ENCODE results near the gene ARHGEF40.
A peak's percentile ranks its signal among the peaks of the same experiment; 100 is the strongest.

ARHGEF40 gene

DNA sequence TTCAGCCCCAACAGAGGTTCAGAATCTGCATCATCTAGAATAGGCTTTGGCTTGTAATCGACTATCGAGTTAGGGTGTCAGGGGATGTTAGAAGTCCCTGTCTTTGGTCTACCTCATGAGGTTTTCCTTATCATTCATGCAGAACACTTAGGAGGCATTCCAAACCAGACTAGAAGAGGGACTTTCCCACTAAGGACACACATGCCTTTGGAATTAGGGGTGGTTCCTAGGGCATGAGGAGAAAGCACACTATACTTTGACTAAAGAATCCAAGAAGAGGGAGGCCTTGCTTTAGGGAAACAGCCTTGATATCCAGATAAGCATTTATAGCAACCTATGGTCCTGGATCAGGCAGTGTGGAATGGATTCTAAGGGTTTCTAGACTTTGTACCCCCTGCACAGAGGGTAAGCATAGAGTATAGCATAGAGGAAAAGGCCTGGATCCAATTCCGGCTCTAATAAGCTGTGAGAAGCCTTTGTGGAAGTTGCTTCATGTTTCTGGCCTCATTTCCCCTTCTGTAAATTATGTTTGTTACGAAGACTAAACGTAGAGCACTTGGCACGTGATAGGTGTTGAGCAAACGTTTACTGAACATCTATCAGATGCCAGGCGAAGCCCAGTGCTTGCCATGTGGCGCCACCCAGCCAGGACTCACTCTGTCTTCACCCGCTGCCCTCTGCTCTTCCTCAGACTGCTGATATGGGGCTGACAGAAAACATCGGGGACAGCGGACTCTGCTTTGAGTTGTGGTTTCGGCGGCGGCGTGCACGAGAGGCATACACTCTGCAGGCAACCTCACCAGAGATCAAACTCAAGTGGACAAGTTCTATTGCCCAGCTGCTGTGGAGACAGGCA lies 15.1 kb downstream of the ARHGEF40 start:
- DNase-seq (ENCODE audit: low read depth): peak; percentile 74
- TF ChIP-seq CTCF (IDR thresholded peaks at IDR 0.05; ENCODE audit: insufficient read depth, low read depth, low read length, missing control alignments): no peak
- H3K4me3 ChIP-seq (ENCODE audit: low read length): no peak overlapping the region

DNA sequence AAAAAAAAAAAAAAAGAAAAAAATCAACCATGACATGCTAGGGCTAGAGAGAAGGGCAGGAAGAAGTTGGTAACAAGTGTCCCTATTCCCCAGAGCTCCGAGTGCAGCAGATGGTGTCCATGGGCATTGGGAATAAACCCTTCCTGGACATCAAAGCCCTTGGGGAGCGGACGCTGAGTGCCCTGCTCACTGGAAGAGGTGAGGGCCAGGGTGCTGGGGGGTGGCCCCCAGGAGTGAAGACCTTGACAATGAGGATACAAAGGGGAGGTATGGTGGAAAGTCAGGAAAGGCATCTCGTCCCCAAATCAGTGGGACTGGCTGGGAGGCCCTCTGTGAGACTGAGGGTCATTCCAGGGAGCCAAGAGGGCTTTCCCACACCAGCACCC lies 16.8 kb downstream of the ARHGEF40 start:
- TF ChIP-seq CTCF (IDR thresholded peaks at IDR 0.05; ENCODE audit: insufficient read depth, low read depth, low read length, missing control alignments): no peak
- no peak overlapping the region for H3K4me3 ChIP-seq (ENCODE audit: low read length)
- DNase-seq (ENCODE audit: low read depth): no peak

DNA sequence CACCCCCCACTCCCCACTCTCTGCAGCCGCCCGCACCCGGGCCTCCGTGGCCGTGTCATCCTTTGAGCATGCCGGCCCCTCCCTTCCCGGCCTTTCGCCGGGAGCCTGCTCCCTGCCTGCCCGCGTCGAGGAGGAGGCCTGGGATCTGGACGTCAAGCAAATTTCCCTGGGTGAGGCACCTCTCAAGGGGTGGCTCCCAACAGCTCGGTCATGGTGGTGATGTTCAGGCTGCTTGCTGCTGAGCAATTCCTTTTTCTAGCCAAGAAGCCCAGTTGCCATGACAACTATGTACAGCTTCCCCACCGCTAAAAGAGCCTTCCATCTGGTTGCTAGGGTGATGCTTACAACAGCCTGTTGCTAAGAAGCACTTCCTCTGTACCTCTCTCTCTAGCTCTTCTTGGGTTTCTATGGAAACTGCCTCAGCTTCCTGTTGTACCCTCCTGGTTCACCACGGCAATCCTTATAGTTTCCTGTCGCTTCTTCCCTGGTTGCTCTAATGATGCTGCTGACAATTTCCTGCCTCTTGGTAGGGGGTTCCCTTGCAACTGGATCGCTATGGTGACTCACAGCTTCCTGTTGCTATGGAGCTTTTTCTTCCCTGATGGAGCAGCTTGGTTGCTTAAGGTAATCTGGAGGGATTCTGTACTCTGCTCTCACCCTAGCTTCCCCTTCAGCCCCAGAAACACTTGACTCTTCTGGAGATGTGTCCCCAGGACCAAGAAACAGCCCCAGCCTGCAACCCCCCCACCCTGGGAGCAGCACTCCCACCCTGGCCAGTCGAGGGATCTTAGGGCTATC lies 17.4 kb downstream of the ARHGEF40 start:
- no peak for TF ChIP-seq CTCF (IDR thresholded peaks at IDR 0.05; ENCODE audit: insufficient read depth, low read depth, low read length, missing control alignments)
- peak; percentile 78 for DNase-seq (ENCODE audit: low read depth)
- H3K4me3 ChIP-seq (ENCODE audit: low read length): no peak overlapping the region

GRCh38 chr14:21088687-21089086 lies 18.6 kb downstream of the ARHGEF40 start:
- no peak for DNase-seq (ENCODE audit: low read depth)
- no peak for TF ChIP-seq CTCF (IDR thresholded peaks at IDR 0.05; ENCODE audit: insufficient read depth, low read depth, low read length, missing control alignments)
- no peak overlapping the region for H3K4me3 ChIP-seq (ENCODE audit: low read length)

DNA sequence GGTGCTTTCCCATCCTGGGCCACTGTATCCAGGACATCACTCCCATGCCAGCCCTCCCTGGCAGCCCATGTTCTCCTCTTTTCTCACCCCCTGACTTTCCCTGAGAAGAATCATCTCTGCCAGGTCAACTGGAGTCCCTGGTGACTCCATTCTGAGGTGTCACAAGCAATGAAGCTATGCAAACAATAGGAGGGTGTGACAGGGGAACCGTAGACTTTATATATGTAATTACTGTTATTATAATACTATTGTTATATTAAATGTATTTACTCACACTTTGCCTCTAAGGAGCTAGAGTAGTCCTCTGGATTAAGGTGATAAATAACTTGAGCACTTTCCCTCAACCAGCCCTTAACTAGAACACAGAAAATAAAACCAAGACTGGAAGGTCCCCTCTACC lies 19.2 kb downstream of the ARHGEF40 start:
- DNase-seq (ENCODE audit: low read depth): no peak
- TF ChIP-seq CTCF (IDR thresholded peaks at IDR 0.05; ENCODE audit: insufficient read depth, low read depth, low read length, missing control alignments): no peak
- no peak overlapping the region for H3K4me3 ChIP-seq (ENCODE audit: low read length)

GRCh38 chr14:21089877-21090193 lies 19.7 kb downstream of the ARHGEF40 start:
- TF ChIP-seq CTCF (IDR thresholded peaks at IDR 0.05; ENCODE audit: insufficient read depth, low read depth, low read length, missing control alignments): no peak
- no peak for DNase-seq (ENCODE audit: low read depth)
- no peak overlapping the region for H3K4me3 ChIP-seq (ENCODE audit: low read length)
